Neural progenitor cell (in vitro differentiated cells): ENCODE measurements around the gene KANSL3. TPM values are rescaled to one million over a fixed set of nuclear protein-coding genes. Genes with fewer than 3 reads are reported as not detected.

Experiments
- DNase-seq: peaks from one replicate; pipeline ENCODE4 v3.0.0-alpha.2; 2016; ENCODE audit warnings: low spot score
- H2AFZ ChIP-seq: fragments of 200-600 bp; sonication (generic); replicated peaks from 2 replicates; pipeline ENCODE4 v1.6.1; 2016; ENCODE audit warnings: antibody characterized with exemption
- H3F3A ChIP-seq: fragments of 200-600 bp; sonication (generic); 2 replicates; pipeline ENCODE4 v1.6.1; 2016; ENCODE audit warnings: antibody characterized with exemption, low read depth
- H3K27ac ChIP-seq: fragments of 200-600 bp; sonication (generic); 2 replicates; pipeline ENCODE4 v1.5.1; 2016; ENCODE audit warnings: mild to moderate bottlenecking
- H3K27me3 ChIP-seq: fragments of 200-600 bp; sonication (generic); 2 replicates; pipeline ENCODE4 v1.6.1; 2016; ENCODE audit warnings: mild to moderate bottlenecking, moderate library complexity
- H3K36me3 ChIP-seq: fragments of 200-600 bp; sonication (generic); 2 replicates; pipeline ENCODE4 v1.5.1; 2016
- H3K4me1 ChIP-seq: fragments of 200-600 bp; sonication (generic); 2 replicates; pipeline ENCODE4 v1.6.1; 2016; ENCODE audit warnings: mixed run types
- H3K4me2 ChIP-seq: fragments of 200-600 bp; sonication (generic); 2 replicates; pipeline ENCODE4 v1.6.1; 2016
- H3K4me3 ChIP-seq: fragments of 200-600 bp; sonication (generic); 2 replicates; pipeline ENCODE4 v1.5.1; 2016
- H3K79me2 ChIP-seq: fragments of 200-600 bp; sonication (generic); 2 replicates; pipeline ENCODE4 v1.6.1; 2016; ENCODE audit warnings: low read depth
- H3K9ac ChIP-seq: fragments of 200-600 bp; sonication (generic); 2 replicates; pipeline ENCODE4 v1.6.1; 2016
- H3K9me3 ChIP-seq: fragments of 200-600 bp; sonication (generic); 2 replicates; pipeline ENCODE4 v1.5.1; 2016; ENCODE audit warnings: low read depth
- H4K20me1 ChIP-seq: fragments of 200-600 bp; sonication (generic); 2 replicates; pipeline ENCODE4 v1.6.1; 2016; ENCODE audit warnings: low read depth
- H3K27ac Mint-ChIP-seq: 3 replicates; pipeline ENCODE4 v1.8.0; 2021; ENCODE audit warnings: mixed read lengths
- H3K27me3 Mint-ChIP-seq: 2 replicates; pipeline ENCODE4 v1.8.0; 2022; ENCODE audit warnings: low read depth, mild to moderate bottlenecking, inconsistent platforms, moderate library complexity, mixed read lengths; ENCODE audit not compliant: insufficient read depth
- H3K36me3 Mint-ChIP-seq: 3 replicates; pipeline ENCODE4 v1.8.0; 2021; ENCODE audit warnings: mixed read lengths
- H3K4me1 Mint-ChIP-seq: 3 replicates; pipeline ENCODE4 v1.8.0; 2021; ENCODE audit warnings: mixed read lengths
- H3K4me3 Mint-ChIP-seq: 3 replicates; pipeline ENCODE4 v1.8.0; 2021; ENCODE audit warnings: mild to moderate bottlenecking, moderate library complexity, mixed read lengths
- H3K9me3 Mint-ChIP-seq: 3 replicates; pipeline ENCODE4 v1.8.0; 2020; ENCODE audit warnings: mixed read lengths
- CTCF ChIP-seq: fragments of 200-600 bp; sonication (generic); IDR thresholded peaks from 2 replicates; pipeline ENCODE4 v1.5.1; 2017; ENCODE audit warnings: antibody characterized with exemption, mild to moderate bottlenecking
- EZH2 ChIP-seq: fragments of 200-600 bp; sonication (generic); IDR thresholded peaks from 2 replicates; pipeline ENCODE4 v1.6.1; 2017; ENCODE audit warnings: antibody characterized with exemption, mild to moderate bottlenecking, moderate library complexity
- EZH2phosphoT487 ChIP-seq: fragments of 200-600 bp; sonication (generic); IDR thresholded peaks from 2 replicates; pipeline ENCODE4 v1.6.1; 2017; ENCODE audit warnings: antibody characterized with exemption
- total RNA-seq: library from RNA; depleted of rRNA; stranded (reverse); fragments of >200 nt; gene quantifications from 2 replicates; pipeline ENCODE4 v1.2.3, GENCODE V29; 2015; ENCODE audit warnings: low replicate concordance

The KANSL3 gene
- total RNA-seq, 1 donor from 2014 or later = 32.9 TPM

- H2AFZ ChIP-seq = no peak overlapping the region
- no peaks in the 10 kb centered on the region for H3K36me3 ChIP-seq
- no peak overlapping the region for H3K4me3 ChIP-seq
- Mint-ChIP-seq H3K4me3 (no peak overlapping the region), H3K9me3 (no peaks in the 10 kb centered on the region), H3K27ac (no peak overlapping the region), H3K4me1 (peaks cover 12% of the 10 kb centered on the region), H3K27me3 (peaks cover 5% of the 10 kb centered on the region), H3K36me3 (no peaks in the 10 kb centered on the region)
- H3K9ac ChIP-seq = no peak overlapping the region
- H3K79me2 ChIP-seq = no peaks in the 10 kb centered on the region
- H3K27me3 ChIP-seq = no peaks in the 10 kb centered on the region
- no peak overlapping the region for H3K4me2 ChIP-seq
- H3F3A ChIP-seq = no peaks in the 10 kb centered on the region
- H3K9me3 ChIP-seq = no peaks in the 10 kb centered on the region
- DNase-seq = no peak
- H3K4me1 ChIP-seq = no peaks in the 10 kb centered on the region
- TF ChIP-seq EZH2 = no peak
- TF ChIP-seq EZH2phosphoT487 = no peak
- TF ChIP-seq CTCF = no peak
- H4K20me1 ChIP-seq = no peaks in the 10 kb centered on the region
- no peak overlapping the region for H3K27ac ChIP-seq
Observed at GRCh38 chr2:96664366-96664925, 26.3 kb upstream of the KANSL3 start.

GRCh38 chr2:96663829-96664228 lies 25.7 kb upstream of the KANSL3 start:
- no peaks in the 10 kb centered on the region for H3K9me3 ChIP-seq
- no peak overlapping the region for H3K4me2 ChIP-seq
- Mint-ChIP-seq H3K27me3 (peaks cover 5% of the 10 kb centered on the region), H3K36me3 (no peaks in the 10 kb centered on the region), H3K4me3 (no peak overlapping the region), H3K4me1 (peaks cover 9% of the 10 kb centered on the region), H3K27ac (no peak overlapping the region), H3K9me3 (no peaks in the 10 kb centered on the region)
- H3K27me3 ChIP-seq = no peaks in the 10 kb centered on the region
- H4K20me1 ChIP-seq = no peaks in the 10 kb centered on the region
- H3K27ac ChIP-seq = no peak overlapping the region
- no peak for TF ChIP-seq EZH2phosphoT487
- no peak for TF ChIP-seq CTCF
- no peak for TF ChIP-seq EZH2
- no peak overlapping the region for H3K9ac ChIP-seq
- H3K36me3 ChIP-seq = no peaks in the 10 kb centered on the region
- H2AFZ ChIP-seq = no peak overlapping the region
- DNase-seq = no peak
- no peaks in the 10 kb centered on the region for H3F3A ChIP-seq
- no peaks in the 10 kb centered on the region for H3K4me1 ChIP-seq
- H3K4me3 ChIP-seq = no peak overlapping the region
- H3K79me2 ChIP-seq = no peaks in the 10 kb centered on the region

GRCh38 chr2:96663177-96663576 lies 25.1 kb upstream of the KANSL3 start:
- Histone ChIP-seq H3F3A (no peaks in the 10 kb centered on the region), H3K4me1 (no peaks in the 10 kb centered on the region), H2AFZ (no peak overlapping the region), H3K27ac (no peak overlapping the region), H3K36me3 (no peaks in the 10 kb centered on the region), H3K27me3 (no peaks in the 10 kb centered on the region), H3K4me3 (no peak overlapping the region), H3K4me2 (no peak overlapping the region), H3K9ac (no peak overlapping the region), H3K79me2 (no peaks in the 10 kb centered on the region), H4K20me1 (no peaks in the 10 kb centered on the region), H3K9me3 (no peaks in the 10 kb centered on the region)
- Mint-ChIP-seq H3K36me3 (peaks cover 1% of the 10 kb centered on the region), H3K4me1 (peaks cover 4% of the 10 kb centered on the region), H3K27ac (peak overlapping the region; percentile 59), H3K4me3 (no peak overlapping the region), H3K27me3 (peaks cover 5% of the 10 kb centered on the region), H3K9me3 (no peaks in the 10 kb centered on the region)
- no peak for TF ChIP-seq EZH2phosphoT487
- TF ChIP-seq CTCF = no peak
- TF ChIP-seq EZH2 = no peak
- no peak for DNase-seq
